Ectodermal cell (in vitro differentiated cells): ENCODE results near the gene BTC.

Experiments used
- H3K27ac ChIP-seq: 2 replicates; pipeline ENCODE4 v1.7.0; 2013; ENCODE audit warnings: mild to moderate bottlenecking, low read depth, low read length; ENCODE audit not compliant: insufficient read depth, poor library complexity, severe bottlenecking
- H3K27me3 ChIP-seq: 2 replicates; pipeline ENCODE4 v1.7.0; 2013; ENCODE audit warnings: mild to moderate bottlenecking, low read length; ENCODE audit not compliant: insufficient read depth, control insufficient read depth, poor library complexity, severe bottlenecking
- H3K36me3 ChIP-seq: one replicate; pipeline ENCODE4 v1.7.0; 2013; ENCODE audit warnings: low read length; ENCODE audit not compliant: control insufficient read depth, insufficient read depth
- H3K4me1 ChIP-seq: one replicate; pipeline ENCODE4 v1.7.0; 2013; ENCODE audit warnings: low read length; ENCODE audit not compliant: control insufficient read depth, insufficient read depth
- H3K4me3 ChIP-seq: 2 replicates; pipeline ENCODE4 v1.7.0; 2013; ENCODE audit warnings: low read depth, low read length, control low read depth; ENCODE audit not compliant: insufficient read depth
- H3K9me3 ChIP-seq: 2 replicates; pipeline ENCODE4 v1.7.0; 2013; ENCODE audit warnings: mild to moderate bottlenecking, low read length, moderate library complexity; ENCODE audit not compliant: control insufficient read depth
- WGBS, 2 experiments: methylation state at CpG; one replicate each; pipeline ENCODE4 v1.1.7; 2013; ENCODE audit warnings: missing lambda C conversion rate in 2 of 2; 5-methylcytosine and 5-hydroxymethylcytosine counted together

Gene BTC

DNA sequence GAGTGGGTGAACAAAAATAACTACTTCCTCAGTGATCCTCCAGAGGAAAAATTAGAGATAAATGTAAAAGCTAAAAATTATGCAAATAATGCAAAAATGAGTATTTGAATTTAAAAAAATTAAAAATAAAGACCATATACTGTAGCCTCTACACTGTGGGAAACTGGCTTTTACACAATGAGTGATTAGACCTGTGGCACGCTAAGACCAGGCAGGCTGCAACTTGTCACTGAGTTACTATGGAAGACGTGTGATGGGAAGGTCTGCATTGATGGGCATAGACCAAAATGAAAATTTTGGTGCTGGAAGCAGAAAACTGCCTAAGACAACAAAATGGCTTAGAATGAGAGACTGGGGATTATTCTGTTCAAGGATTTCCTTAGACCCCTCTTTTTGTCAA lies 30.2 kb downstream of the BTC start:
- Histone ChIP-seq H3K4me1 (no peaks in the 10 kb centered on the region), H3K27ac (no peak overlapping the region)
- WGBS, 2 experiments: 95 to 96% methylated on average over 2 of the region's 2 CpGs

DNA sequence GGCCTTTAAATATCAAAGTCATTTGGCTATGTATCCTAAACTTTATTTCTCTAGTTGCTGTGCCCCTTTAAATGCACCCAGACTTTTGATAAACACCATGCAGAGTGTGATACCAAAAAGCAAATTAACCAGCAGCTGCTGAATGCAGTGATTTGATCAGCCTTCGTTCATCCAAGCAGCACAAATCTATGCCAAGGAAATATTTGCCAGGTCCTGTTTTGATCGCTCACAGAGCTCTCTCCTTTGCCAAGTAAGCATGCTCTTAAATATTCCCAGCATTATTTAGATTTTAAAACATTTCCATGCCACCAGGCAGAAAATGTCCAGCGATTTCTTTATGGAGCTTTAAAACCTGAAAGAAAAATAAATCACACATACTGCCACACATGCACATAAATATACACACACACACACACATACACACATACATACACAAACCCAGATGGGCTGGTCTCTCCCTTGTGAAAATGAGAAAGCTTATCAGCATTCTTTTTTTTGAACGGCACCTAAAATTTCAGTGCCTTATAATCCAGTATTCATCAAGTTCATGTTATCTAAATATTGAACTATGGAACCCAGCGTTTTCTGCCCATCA lies 35.7 kb downstream of the BTC start:
- Histone ChIP-seq H3K9me3 (no peaks in the 10 kb centered on the region), H3K27me3 (no peaks in the 10 kb centered on the region), H3K27ac (no peak overlapping the region), H3K4me3 (no peak overlapping the region), H3K36me3 (no peaks in the 10 kb centered on the region), H3K4me1 (peaks cover 6% of the 10 kb centered on the region)
- WGBS, 2 experiments: 90 to 95% methylated on average over 5 of the region's 5 CpGs

More for the DNA sequence above, 30.2 kb downstream of the BTC start:
- H3K9me3 ChIP-seq: no peaks in the 10 kb centered on the region
- no peaks in the 10 kb centered on the region for H3K27me3 ChIP-seq
- no peaks in the 10 kb centered on the region for H3K36me3 ChIP-seq
- no peak overlapping the region for H3K4me3 ChIP-seq

DNA sequence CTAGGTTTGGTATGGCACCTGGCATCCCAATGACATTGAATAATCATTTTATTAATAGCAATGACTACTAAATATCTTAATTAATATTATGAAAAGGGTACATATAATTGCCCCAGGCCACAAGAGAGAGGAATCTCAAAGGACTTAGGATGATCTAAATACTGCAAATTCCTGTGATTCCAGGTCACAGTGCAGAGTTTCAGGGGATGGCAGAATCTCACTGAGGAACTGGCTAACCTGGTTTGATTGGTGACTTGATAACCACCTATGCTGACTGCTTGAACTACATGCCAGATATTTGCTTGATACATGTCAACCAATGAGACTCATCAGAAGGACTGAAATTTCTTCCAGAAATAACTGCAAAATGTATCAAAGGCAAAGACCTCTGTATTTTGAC lies 37.2 kb downstream of the BTC start:
- no peaks in the 10 kb centered on the region for H3K27me3 ChIP-seq
- no peaks in the 10 kb centered on the region for H3K36me3 ChIP-seq
- no peaks in the 10 kb centered on the region for H3K9me3 ChIP-seq
- H3K4me1 ChIP-seq: peaks cover 6% of the 10 kb centered on the region
- H3K4me3 ChIP-seq: no peak overlapping the region
- no peak overlapping the region for H3K27ac ChIP-seq

GRCh38 chr4:74755486-74755885 lies 38.8 kb downstream of the BTC start:
- WGBS, 2 experiments: 88 to 91% methylated on average over 7 of the region's 7 CpGs
- Histone ChIP-seq H3K27ac (no peak overlapping the region), H3K27me3 (no peaks in the 10 kb centered on the region), H3K36me3 (no peaks in the 10 kb centered on the region), H3K9me3 (no peaks in the 10 kb centered on the region), H3K4me3 (no peak overlapping the region), H3K4me1 (peaks cover 6% of the 10 kb centered on the region)

GRCh38 chr4:74754218-74754617 lies 40.1 kb downstream of the BTC start:
- no peaks in the 10 kb centered on the region for H3K9me3 ChIP-seq
- H3K4me3 ChIP-seq: no peak overlapping the region
- H3K27me3 ChIP-seq: no peaks in the 10 kb centered on the region
- no peaks in the 10 kb centered on the region for H3K36me3 ChIP-seq
- H3K4me1 ChIP-seq: peaks cover 6% of the 10 kb centered on the region
- no peak overlapping the region for H3K27ac ChIP-seq

GRCh38 chr4:74752798-74753197 lies 41.5 kb downstream of the BTC start:
- no peaks in the 10 kb centered on the region for H3K36me3 ChIP-seq
- no peaks in the 10 kb centered on the region for H3K27me3 ChIP-seq
- H3K27ac ChIP-seq: no peak overlapping the region
- H3K9me3 ChIP-seq: no peaks in the 10 kb centered on the region
- H3K4me1 ChIP-seq: peaks cover 6% of the 10 kb centered on the region
- H3K4me3 ChIP-seq: no peak overlapping the region

DNA sequence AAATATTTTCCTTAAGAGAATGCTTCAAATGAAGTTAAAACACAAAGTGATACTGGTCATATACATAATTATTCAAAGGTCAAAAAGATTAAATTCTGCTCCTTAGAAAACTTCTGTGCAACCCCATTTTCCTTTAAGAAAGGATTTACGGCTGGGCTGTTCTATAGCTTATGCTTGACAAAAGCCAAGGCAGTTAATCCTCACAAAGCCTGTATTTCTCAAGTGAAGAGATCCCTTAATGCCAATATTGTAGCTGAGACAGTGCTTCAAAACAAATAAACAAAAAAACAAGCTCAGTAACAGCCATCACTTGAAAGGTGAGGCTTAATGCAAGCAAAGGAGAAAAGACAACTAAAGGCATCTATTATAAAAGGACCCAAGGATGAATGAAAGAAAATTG lies 42.5 kb downstream of the BTC start:
- Histone ChIP-seq H3K4me3 (no peak overlapping the region), H3K9me3 (no peaks in the 10 kb centered on the region), H3K4me1 (peaks cover 6% of the 10 kb centered on the region), H3K36me3 (no peaks in the 10 kb centered on the region), H3K27ac (no peak overlapping the region), H3K27me3 (no peaks in the 10 kb centered on the region)
- WGBS, 2 experiments: 48 to 76% methylated on average over 1 of the region's 1 CpG

GRCh38 chr4:74751247-74751646 lies 43.1 kb downstream of the BTC start:
- Histone ChIP-seq H3K27me3 (no peaks in the 10 kb centered on the region), H3K4me1 (peaks cover 6% of the 10 kb centered on the region), H3K9me3 (no peaks in the 10 kb centered on the region), H3K4me3 (no peak overlapping the region), H3K27ac (no peak overlapping the region), H3K36me3 (no peaks in the 10 kb centered on the region)
- WGBS, 2 experiments: 71 to 72% methylated on average over 5 of the region's 5 CpGs

DNA sequence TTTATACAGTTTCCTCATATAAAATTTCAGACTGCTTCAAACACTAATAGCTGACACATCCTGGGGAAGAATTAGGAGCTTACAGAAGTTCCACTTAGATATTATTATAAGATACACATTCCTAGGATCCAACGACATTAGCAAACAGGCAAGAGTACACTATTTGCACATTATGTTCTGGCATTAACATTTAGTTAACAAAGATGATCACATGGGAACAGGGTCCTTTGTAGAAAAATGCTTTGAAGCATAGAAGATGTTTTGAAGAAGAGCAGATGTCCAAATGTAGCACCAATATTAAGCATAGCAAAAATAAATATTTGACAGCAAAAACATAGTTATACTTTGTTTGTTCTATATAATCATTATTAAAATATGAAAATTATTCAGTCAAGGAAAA lies 52.1 kb downstream of the BTC start:
- Histone ChIP-seq H3K4me1 (no peaks in the 10 kb centered on the region), H3K9me3 (no peaks in the 10 kb centered on the region), H3K27me3 (no peaks in the 10 kb centered on the region), H3K4me3 (no peak overlapping the region), H3K36me3 (no peaks in the 10 kb centered on the region), H3K27ac (no peak overlapping the region)
- 87 to 100% methylated on average over 1 of the region's 1 CpG for WGBS, 2 experiments

GRCh38 chr4:74738464-74739143 lies 55.7 kb downstream of the BTC start:
- Histone ChIP-seq H3K27me3 (no peaks in the 10 kb centered on the region), H3K27ac (peak overlapping the region; percentile 1), H3K4me1 (no peaks in the 10 kb centered on the region), H3K36me3 (no peaks in the 10 kb centered on the region), H3K4me3 (no peak overlapping the region), H3K9me3 (no peaks in the 10 kb centered on the region)
- WGBS, 2 experiments: 98 to 100% methylated on average over 2 of the region's 3 CpGs
